ENCODE data around the gene FAM168B.

FAM168B gene

GRCh38 chr2:131058214-131058843 is 34.9 kb downstream of the FAM168B start:
- H3K27ac ChIP-seq = no peak overlapping the region
- no peak for DNase-seq (ENCODE audit: low read depth, low spot score)

GRCh38 chr2:131056932-131057287 is 36.4 kb downstream of the FAM168B start:
- H3K27ac ChIP-seq = no peak overlapping the region
- no peak for DNase-seq (ENCODE audit: low read depth, low spot score)

- no peak overlapping the region for H3K27ac ChIP-seq
- no peak for DNase-seq (ENCODE audit: low read depth, low spot score)
These were observed 36.9 kb downstream of the FAM168B start for GRCh38 chr2:131056204-131056931.

GRCh38 chr2:131055169-131056065 is 37.8 kb downstream of the FAM168B start:
- H3K27ac ChIP-seq = no peak overlapping the region
- no peak for DNase-seq (ENCODE audit: low read depth, low spot score)

DNA sequence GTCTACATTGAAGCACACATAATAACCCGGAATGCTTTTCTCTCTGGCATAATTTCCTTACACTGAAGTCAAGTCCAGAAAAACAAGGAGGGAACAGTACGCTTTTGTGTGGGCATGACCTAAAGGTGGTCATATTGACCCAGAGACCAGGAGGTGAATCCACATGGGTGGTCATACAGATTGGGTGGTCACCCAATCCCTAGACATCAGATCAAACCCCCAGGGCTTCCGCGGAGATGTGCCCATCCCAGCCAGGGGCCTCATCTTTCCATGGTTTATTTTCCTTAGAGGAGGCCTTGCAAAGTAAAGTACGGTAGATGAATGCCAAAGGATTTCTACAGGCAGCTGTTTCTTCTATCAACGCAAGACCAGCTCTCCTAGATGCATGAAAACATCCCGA is 38.8 kb downstream of the FAM168B start:
- DNase-seq (ENCODE audit: low read depth, low spot score) = no peak
- no peak overlapping the region for H3K27ac ChIP-seq

DNA sequence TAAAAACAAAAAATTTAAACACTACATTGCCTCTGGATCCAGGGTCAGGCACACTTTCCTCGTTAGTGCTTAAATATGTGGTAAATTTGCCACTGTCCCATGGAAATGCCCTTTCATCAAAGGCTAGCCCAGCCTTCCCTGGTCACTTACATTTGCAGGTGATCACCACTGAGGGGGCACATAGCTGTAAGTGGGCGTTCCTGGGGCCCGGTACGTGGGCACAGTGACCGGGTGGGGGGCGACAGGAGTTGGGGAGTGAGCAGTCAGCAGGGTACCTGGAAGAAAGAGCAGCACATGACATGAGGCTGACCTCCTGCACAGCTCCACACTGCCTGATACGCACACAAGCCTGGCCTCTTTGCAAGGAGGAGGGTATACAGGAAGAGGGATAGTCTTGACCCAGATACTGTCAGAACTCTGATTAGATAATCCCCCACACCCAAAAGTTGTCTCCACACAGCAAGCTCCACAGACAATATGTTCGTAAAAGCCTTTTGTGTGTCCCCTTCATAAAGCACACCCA is 40.5 kb downstream of the FAM168B start:
- no peak for DNase-seq (ENCODE audit: low read depth, low spot score)
- no peak overlapping the region for H3K27ac ChIP-seq

DNA sequence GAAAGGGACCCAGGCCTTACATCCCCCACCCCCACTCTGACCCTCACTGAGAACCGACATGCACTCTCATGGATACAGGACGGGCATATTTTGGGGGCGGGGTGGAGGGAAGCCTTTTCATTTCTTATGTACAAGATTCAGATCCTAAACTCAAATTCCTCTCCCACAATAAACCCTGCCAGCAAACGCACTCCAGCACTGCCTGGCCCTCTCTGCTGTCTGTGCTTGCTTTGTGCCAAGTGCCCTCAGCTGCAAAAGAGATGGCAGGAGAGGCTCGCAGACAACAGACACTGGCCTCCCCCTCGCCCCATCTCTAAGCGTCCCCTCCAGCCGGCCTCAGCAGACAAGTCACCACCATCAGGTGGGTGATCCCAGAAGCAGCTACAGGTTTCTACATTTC is 42.4 kb downstream of the FAM168B start:
- no peak overlapping the region for H3K27ac ChIP-seq
- no peak for DNase-seq (ENCODE audit: low read depth, low spot score)

GRCh38 chr2:131049150-131049718 is 44.0 kb downstream of the FAM168B start:
- H3K27ac ChIP-seq = no peak overlapping the region
- DNase-seq (ENCODE audit: low read depth, low spot score) = no peak

DNA sequence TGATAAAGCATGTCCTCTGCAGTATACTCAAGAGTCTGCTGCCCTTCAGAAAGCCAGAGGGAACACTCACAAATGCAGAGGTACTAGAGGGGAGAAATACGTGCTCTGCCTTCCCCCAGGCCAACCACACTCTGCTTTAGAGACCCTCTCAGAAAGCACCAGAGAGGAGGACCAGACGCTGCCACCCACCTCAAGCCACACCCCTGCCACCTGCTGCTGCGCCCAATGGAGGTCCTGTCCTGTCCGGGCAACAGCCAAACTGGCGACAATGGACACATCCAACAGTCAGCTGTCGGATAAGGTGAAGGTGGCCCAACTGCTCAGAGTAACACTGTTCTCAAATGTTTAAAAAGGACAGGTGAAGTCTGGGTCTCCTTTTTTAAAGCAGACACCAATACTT is 44.6 kb downstream of the FAM168B start:
- no peak overlapping the region for H3K27ac ChIP-seq
- DNase-seq (ENCODE audit: low read depth, low spot score) = no peak

GRCh38 chr2:131047920-131048560 is 45.2 kb downstream of the FAM168B start:
- no peak for DNase-seq (ENCODE audit: low read depth, low spot score)
- no peak overlapping the region for H3K27ac ChIP-seq

GRCh38 chr2:131046918-131047652 is 46.2 kb downstream of the FAM168B start:
- H3K27ac ChIP-seq = no peak overlapping the region
- DNase-seq (ENCODE audit: low read depth, low spot score) = no peak

- DNase-seq (ENCODE audit: low read depth, low spot score) = no peak
- H3K27ac ChIP-seq = no peak overlapping the region
These were observed 47.0 kb downstream of the FAM168B start for GRCh38 chr2:131046028-131046917.

DNA sequence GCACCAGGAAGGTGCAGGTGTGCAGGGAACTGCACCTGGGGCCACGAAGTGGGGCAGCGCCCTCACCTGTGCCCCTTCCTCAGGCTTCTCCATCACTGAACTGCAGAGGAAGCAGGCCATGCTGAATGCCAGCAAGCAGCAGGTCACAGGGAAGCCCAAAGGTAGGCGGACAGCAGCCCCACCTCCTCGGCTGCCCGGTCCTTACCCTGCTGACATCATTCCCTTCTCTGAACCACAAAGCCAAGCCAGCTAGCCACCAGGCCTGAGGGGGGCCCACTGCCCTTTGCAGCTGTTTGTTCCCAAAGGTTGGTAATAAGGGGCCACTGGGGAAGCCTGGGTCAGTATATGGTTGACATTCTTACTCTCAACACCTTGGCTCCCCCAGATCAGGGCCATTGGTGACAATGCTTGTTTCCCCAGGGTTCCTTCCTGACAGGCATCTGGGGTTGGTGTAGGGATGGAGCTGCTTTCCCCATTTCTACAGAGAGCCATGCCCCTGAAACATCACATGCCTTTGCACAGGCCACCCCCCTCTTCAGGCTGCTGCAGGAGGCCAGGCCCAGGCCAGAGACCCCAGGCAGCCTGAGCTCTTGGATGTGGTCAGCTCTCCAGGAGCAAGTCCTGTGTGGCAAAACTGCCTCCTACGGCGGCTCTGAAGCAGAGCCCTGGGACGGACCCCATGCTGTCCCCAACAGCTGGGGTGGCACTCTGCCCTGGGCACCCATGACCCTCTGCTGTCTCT is 47.8 kb downstream of the FAM168B start:
- H3K27ac ChIP-seq = no peak overlapping the region
- DNase-seq (ENCODE audit: low read depth, low spot score) = no peak

DNA sequence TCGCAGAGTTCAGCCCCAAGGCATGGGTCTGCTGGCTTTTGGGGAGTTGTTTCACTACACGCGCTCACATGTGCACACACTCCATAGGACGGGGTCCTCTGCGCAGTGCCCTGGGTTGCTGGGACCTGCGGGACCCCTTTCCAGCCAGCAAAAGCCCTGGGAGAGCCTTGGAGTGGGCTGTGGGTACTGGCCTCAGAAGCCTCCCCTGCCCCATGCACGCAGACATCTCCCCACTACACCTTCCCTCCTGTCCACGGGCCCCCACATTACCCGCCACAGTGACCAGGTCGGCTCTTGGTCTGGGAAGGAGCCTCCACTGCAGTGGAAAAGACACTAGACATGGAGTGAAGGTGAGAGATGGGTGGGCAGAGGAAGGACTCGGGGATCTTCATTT is 48.5 kb downstream of the FAM168B start:
- DNase-seq (ENCODE audit: low read depth, low spot score) = no peak
- H3K27ac ChIP-seq = no peak overlapping the region

DNA sequence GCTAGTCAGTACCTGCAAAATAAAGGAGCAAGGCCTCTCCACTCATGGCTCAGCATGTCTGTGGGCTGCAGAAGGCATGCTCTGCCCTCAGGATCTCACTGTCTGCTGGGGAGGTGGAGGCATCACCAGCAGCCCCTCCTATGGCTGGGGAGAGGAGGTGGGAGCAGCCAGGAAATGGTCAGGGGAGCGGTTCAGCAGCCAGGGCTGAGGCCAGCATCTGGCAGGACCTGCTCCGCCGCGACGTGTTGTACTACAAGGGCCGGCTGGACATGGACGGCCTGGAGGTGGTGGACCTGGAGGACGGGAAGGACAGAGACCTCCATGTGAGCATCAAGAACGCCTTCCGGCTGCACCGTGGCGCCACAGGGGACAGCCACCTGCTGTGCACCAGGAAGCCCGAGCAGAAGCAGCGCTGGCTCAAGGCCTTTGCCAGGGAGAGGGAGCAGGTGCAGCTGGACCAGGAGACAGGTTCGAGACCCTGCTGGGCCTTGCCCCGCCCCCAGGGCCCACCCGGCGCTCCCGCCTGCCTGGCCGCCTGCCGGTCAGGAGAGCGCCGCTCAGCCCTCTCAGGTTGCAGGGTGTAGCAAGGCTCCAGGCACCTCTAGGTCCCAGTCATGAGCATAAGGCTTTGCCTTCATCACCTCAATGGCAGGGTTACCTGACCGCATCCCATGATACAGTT is 49.0 kb downstream of the FAM168B start:
- no peak for DNase-seq (ENCODE audit: low read depth, low spot score)
- no peak overlapping the region for H3K27ac ChIP-seq

DNA sequence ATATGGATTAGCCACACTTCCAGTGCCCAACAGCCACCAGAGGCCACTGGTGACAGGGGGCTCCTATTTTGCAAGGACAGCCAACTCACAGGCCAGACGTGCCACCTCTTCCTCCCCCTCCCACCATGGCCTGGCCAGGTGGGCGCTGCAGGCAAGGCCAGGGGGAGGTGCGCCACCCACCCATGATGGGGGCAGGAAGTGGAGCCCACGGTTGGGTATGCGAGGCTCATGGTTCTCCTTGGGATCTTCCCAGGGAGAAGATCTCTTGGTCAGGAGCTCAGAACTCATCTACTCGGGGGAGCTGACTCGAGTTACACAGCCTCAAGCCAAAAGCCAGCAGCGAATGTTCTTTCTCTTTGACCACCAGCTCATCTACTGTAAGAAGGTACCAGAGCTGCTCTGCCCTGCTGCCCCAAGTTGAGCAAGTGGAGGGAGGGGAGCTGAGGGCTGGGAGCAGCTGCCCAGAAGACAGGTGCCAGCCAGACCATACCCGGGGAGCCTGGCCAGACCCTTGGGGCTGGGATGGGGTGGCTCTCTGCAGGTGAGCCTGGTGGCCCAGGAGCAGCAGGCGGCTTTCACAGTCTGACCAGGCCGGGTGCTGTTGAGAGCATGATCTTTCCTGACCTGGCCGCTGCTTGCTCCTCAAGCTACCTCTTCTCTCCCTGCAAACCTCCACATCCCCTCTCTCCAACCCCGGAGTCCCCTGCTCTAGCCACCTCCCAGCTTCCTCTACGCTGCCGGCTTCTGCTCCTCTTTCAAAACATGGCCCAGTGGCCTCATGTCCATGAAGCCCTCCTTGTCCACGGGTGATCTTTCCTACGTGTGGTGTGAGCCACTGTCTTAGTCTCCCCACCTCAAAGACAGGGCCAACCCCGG is 49.8 kb downstream of the FAM168B start:
- no peak overlapping the region for H3K27ac ChIP-seq
- no peak for DNase-seq (ENCODE audit: low read depth, low spot score)
